Natural killer cell (primary cell): Measurements from ENCODE around the gene NEDD4L. TPM values are rescaled to one million over a fixed set of nuclear protein-coding genes. Genes with fewer than 3 reads are reported as not detected.
"Not testable (repeated sequence)": the region's sequence is repeated elsewhere in the genome, so short reads cannot be mapped to it uniquely, and the experiment has no call there.

Experiments
- ATAC-seq, 3 donors: fragments of 150-1000 bp in 2 of 3; fragments of 200-7000 bp in 1 of 3; cut with Tn5 transposase; 1 replicate in 1 of 3; 2 replicates in 2 of 3; pipeline ENCODE4 v1.10.0; 2021; ENCODE audit warnings: mild to moderate bottlenecking in 2 of 3, moderate library complexity in 2 of 3
- DNase-seq, 2 donors: peaks; one replicate each; pipeline versions ENCODE4 v3.0.0 to v3.0.0-alpha.2; 2013 to 2021; ENCODE audit warnings: mixed read lengths in 1 of 2
- H3K27ac ChIP-seq: one replicate; pipeline ENCODE4 v1.5.1; 2013; ENCODE audit warnings: mild to moderate bottlenecking, low read length
- H3K27me3 ChIP-seq: one replicate; pipeline ENCODE4 v1.6.1; 2013; ENCODE audit warnings: low read length; ENCODE audit not compliant: control insufficient read depth, insufficient read depth
- H3K36me3 ChIP-seq: one replicate; pipeline ENCODE4 v1.6.1; 2013; ENCODE audit warnings: low read length; ENCODE audit not compliant: control insufficient read depth, insufficient read depth
- H3K4me1 ChIP-seq: one replicate; pipeline ENCODE4 v1.6.1; 2013; ENCODE audit warnings: low read length; ENCODE audit not compliant: control insufficient read depth, insufficient read depth
- H3K4me3 ChIP-seq: one replicate; pipeline ENCODE4 v1.5.1; 2013; ENCODE audit warnings: low read length
- H3K9me3 ChIP-seq: one replicate; pipeline ENCODE4 v1.6.1; 2013; ENCODE audit warnings: low read length; ENCODE audit not compliant: control insufficient read depth, insufficient read depth
- H3K27ac Mint-ChIP-seq, 2 donors: one replicate each; pipeline ENCODE4 v1.8.0; 2022; ENCODE audit warnings: mild to moderate bottlenecking in 2 of 2, mixed read lengths in 2 of 2, moderate library complexity in 1 of 2
- H3K27me3 Mint-ChIP-seq, 2 donors: one replicate each; pipeline ENCODE4 v1.8.0; 2022; ENCODE audit warnings: low read depth in 2 of 2, mixed read lengths in 2 of 2
- H3K36me3 Mint-ChIP-seq: one replicate; pipeline ENCODE4 v1.8.0; 2022; ENCODE audit warnings: mixed read lengths
- H3K4me1 Mint-ChIP-seq, 2 donors: one replicate each; pipeline ENCODE4 v1.8.0; 2022; ENCODE audit warnings: mixed read lengths in 2 of 2
- H3K4me3 Mint-ChIP-seq: one replicate; pipeline ENCODE4 v1.8.0; 2022; ENCODE audit warnings: mild to moderate bottlenecking, moderate library complexity, mixed read lengths
- H3K9me3 Mint-ChIP-seq, 2 donors: one replicate each; pipeline ENCODE4 v1.8.0; 2022; ENCODE audit warnings: mixed read lengths in 2 of 2
- WGBS: methylation state at CpG from one replicate; pipeline ENCODE4 v1.1.7; 2013; ENCODE audit warnings: missing lambda C conversion rate; ENCODE audit not compliant: insufficient coverage; 5-methylcytosine and 5-hydroxymethylcytosine counted together
- intact Hi-C: fragments of 100-400 bp; cut with micrococcal nuclease; formaldehyde crosslinking; loops from one replicate; pipeline ENCODE4 v1.14.2; 2022
- total RNA-seq, 4 donors: library from RNA; stranded (reverse); fragments of 120-200 nt in 1 of 4; gene quantifications; one replicate each; pipeline versions ENCODE4 v1.2.3 to v1.2.4, GENCODE V29; 2013 to 2022
- TF ChIP-seq, protein P1 (sequence below): fragments of 200-600 bp; IDR thresholded peaks from one replicate; pipeline ENCODE4 v1.8.0; 2022; ENCODE audit warnings: antibody characterized with exemption

The NEDD4L gene
- total RNA-seq, 3 donors from 2014 or later (not counting 1 experiment from before 2014, with no cell fraction given) = 3.4 to 15.3 (median 14.3) TPM

DNA sequence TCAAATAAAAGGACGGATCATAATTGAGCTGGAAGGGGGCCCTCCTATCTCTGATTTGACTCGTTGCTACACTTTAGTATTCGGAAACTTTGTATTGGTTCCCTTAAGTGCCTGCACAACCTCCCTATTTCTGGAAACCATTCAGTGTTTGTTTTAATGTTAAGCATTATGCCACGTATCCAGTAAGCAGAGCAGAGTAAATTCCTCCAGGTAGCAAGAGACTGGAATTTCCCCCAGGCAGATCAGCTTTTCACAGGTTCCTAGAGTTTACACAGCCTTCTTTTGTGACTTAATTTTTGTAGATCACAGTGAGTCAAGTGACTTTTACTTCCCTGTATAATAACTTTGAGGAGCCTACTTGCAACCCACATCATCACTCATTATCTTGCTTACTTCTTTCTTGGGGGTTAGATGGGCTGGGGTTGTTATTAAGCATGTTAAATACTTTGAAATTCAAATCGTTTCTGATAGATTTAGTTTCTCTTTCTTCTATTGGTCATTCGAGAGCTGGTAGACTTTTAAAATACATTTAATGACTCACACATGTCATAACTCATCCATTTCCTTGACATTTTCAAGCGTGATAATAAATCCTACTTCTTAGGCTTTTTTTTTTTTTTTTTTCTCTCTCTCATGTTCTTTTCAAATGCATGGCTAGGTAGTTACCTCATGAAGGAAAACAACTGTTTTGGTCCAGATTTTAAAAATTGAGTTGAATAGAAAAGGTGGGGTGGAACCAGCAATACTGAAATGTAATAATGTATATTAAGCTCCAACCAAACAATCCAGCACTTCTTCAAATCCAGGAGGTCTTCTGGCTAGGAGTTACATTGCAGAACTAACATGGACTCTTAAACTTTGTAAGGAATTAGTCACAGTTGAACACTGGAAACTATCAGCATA is 219.3 kb downstream of the NEDD4L start:
- Histone ChIP-seq H3K27me3 (no peaks in the 10 kb centered on the region), H3K36me3 (no peaks in the 10 kb centered on the region), H3K4me1 (no peaks in the 10 kb centered on the region), H3K27ac (no peak overlapping the region), H3K9me3 (no peaks in the 10 kb centered on the region), H3K4me3 (no peak overlapping the region)
- no peak for ATAC-seq
- Mint-ChIP-seq H3K4me1 (no peaks in the 10 kb centered on the region), H3K27me3 (no peaks in the 10 kb centered on the region), H3K36me3 (no peaks in the 10 kb centered on the region), H3K4me3 (no peak overlapping the region), H3K27ac (no peak overlapping the region), H3K9me3 (no peaks in the 10 kb centered on the region)
- DNase-seq = no peak
- intact Hi-C loops = no loop called here
- TF ChIP-seq, protein P1, sequence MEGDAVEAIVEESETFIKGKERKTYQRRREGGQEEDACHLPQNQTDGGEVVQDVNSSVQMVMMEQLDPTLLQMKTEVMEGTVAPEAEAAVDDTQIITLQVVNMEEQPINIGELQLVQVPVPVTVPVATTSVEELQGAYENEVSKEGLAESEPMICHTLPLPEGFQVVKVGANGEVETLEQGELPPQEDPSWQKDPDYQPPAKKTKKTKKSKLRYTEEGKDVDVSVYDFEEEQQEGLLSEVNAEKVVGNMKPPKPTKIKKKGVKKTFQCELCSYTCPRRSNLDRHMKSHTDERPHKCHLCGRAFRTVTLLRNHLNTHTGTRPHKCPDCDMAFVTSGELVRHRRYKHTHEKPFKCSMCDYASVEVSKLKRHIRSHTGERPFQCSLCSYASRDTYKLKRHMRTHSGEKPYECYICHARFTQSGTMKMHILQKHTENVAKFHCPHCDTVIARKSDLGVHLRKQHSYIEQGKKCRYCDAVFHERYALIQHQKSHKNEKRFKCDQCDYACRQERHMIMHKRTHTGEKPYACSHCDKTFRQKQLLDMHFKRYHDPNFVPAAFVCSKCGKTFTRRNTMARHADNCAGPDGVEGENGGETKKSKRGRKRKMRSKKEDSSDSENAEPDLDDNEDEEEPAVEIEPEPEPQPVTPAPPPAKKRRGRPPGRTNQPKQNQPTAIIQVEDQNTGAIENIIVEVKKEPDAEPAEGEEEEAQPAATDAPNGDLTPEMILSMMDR = no peak
- 81% methylated on average over 4 of the region's 7 CpGs for WGBS

DNA sequence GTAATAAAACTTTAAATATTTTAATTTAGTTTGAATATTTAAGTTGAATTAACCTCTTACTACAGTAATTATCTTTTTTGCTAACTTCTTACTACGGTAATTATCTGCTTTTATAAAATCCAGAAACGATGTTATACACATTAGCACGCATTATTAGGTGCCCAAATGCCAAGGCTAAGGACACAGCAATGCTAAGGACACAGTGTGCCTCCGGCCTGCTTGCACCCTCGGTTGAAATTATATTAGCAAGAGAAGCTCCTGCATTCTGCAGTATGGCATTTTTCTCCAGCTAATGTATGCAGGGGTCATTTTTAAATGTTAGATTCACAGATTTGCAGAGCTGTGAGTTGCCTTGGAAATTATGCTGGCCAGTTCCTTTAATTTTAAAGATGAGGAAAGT is 220.0 kb downstream of the NEDD4L start:
- WGBS = 91% methylated on average over 5 of the region's 5 CpGs
- no peak for ATAC-seq
- no peak overlapping the region for H3K27ac Mint-ChIP-seq
- no peaks in the 10 kb centered on the region for H3K27me3 ChIP-seq
- H3K27me3 Mint-ChIP-seq = no peaks in the 10 kb centered on the region
- DNase-seq = no peak
- H3K4me3 ChIP-seq = no peak overlapping the region
- no peaks in the 10 kb centered on the region for H3K9me3 Mint-ChIP-seq
- TF ChIP-seq, protein P1 = no peak
- no peaks in the 10 kb centered on the region for H3K36me3 ChIP-seq
- no peaks in the 10 kb centered on the region for H3K9me3 ChIP-seq
- no peak overlapping the region for H3K4me3 Mint-ChIP-seq
- no peaks in the 10 kb centered on the region for H3K4me1 Mint-ChIP-seq
- no peaks in the 10 kb centered on the region for H3K36me3 Mint-ChIP-seq
- H3K4me1 ChIP-seq = no peaks in the 10 kb centered on the region
- intact Hi-C loops = no loop called here
- no peak overlapping the region for H3K27ac ChIP-seq

DNA sequence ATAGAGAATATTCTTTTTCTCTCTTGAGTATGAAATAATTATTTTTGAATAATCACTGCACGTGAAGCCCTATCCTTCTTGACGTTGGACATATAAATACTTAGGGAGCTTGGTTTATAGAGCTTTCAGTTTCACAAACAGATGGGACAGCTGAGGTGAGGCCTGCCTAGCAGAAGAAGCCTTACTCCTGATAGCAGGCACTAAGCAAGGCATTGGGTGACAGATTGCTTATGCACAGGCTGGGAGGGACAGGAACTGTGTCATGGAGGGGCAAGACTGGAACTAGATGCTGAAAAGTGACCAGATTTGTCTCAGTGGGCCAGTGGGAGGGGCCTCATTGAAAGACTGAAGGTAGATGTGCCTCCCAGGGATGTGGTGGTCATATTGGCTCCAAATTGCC is 220.8 kb downstream of the NEDD4L start:
- DNase-seq (no peak), ATAC-seq (no peak)
- Histone ChIP-seq H3K4me1 (no peaks in the 10 kb centered on the region), H3K9me3 (no peaks in the 10 kb centered on the region), H3K27ac (no peak overlapping the region), H3K36me3 (no peaks in the 10 kb centered on the region), H3K27me3 (no peaks in the 10 kb centered on the region), H3K4me3 (no peak overlapping the region)
- H3K27ac Mint-ChIP-seq = no peak overlapping the region
- H3K36me3 Mint-ChIP-seq = no peaks in the 10 kb centered on the region
- no peaks in the 10 kb centered on the region for H3K27me3 Mint-ChIP-seq
- H3K4me3 Mint-ChIP-seq = no peak overlapping the region
- intact Hi-C loops = no loop called here
- H3K4me1 Mint-ChIP-seq = no peaks in the 10 kb centered on the region
- WGBS = 84% methylated on average over 2 of the region's 2 CpGs
- no peaks in the 10 kb centered on the region for H3K9me3 Mint-ChIP-seq
- TF ChIP-seq, protein P1 = no peak

DNA sequence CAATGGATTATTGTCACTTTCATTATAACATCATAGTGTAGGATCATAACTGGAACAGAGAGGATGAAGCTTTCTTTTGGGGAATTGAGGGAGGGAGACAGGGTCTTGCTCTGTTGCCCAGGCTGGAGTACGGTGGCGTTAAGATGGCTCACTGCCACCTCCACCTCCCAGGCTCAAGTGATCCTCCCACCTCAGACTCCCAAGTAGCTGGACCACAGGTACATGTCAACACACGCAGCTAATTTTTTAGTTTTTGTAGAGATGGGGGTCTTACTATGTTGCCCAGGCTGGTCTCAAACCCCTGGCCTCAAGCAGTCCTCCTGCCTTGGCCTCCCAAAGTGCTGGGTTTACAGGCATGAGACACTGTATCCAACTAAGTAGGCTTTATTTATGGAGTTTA is 221.5 kb downstream of the NEDD4L start:
- H3K9me3 ChIP-seq, H3K27me3 ChIP-seq, H3K27ac Mint-ChIP-seq, H3K27ac ChIP-seq, DNase-seq, ATAC-seq, H3K27me3 Mint-ChIP-seq, H3K4me1 ChIP-seq, intact Hi-C loops, H3K36me3 ChIP-seq, H3K9me3 Mint-ChIP-seq, H3K4me3 Mint-ChIP-seq, H3K4me3 ChIP-seq, H3K4me1 Mint-ChIP-seq, H3K36me3 Mint-ChIP-seq: not testable (repeated sequence)
- 100% methylated on average over 3 of the region's 3 CpGs for WGBS
